ENCODE measurements around the gene CTIF.

The CTIF gene

DNA sequence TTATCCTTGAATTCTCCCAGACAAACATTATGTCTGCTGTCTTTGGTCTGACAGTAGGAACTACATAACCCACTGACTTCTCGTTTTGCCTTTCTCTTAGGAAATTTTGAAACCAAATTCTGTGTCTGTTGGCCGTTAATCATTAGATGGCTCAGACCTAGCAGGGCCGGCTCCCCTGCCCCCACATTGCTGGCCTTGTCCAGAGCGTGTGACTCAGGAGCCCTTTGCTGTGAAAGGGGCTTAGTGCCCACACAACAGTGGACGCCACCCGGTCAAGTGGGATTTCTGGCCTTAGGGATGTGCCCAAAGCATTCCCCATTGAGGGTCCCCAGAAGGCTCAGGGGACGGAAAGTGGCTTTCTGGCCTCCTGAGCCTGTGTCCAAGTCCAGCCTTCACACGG is 137.5 kb downstream of the CTIF start:
- DNase-seq (ENCODE audit: low read depth): no peak
- H3K4me3 ChIP-seq (ENCODE audit: low read depth, low read length): no peak overlapping the region
- TF ChIP-seq, protein P1, sequence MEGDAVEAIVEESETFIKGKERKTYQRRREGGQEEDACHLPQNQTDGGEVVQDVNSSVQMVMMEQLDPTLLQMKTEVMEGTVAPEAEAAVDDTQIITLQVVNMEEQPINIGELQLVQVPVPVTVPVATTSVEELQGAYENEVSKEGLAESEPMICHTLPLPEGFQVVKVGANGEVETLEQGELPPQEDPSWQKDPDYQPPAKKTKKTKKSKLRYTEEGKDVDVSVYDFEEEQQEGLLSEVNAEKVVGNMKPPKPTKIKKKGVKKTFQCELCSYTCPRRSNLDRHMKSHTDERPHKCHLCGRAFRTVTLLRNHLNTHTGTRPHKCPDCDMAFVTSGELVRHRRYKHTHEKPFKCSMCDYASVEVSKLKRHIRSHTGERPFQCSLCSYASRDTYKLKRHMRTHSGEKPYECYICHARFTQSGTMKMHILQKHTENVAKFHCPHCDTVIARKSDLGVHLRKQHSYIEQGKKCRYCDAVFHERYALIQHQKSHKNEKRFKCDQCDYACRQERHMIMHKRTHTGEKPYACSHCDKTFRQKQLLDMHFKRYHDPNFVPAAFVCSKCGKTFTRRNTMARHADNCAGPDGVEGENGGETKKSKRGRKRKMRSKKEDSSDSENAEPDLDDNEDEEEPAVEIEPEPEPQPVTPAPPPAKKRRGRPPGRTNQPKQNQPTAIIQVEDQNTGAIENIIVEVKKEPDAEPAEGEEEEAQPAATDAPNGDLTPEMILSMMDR (IDR thresholded peaks at IDR 0.05; ENCODE audit: insufficient read depth, low read depth, low read length, missing control alignments): no peak

DNA sequence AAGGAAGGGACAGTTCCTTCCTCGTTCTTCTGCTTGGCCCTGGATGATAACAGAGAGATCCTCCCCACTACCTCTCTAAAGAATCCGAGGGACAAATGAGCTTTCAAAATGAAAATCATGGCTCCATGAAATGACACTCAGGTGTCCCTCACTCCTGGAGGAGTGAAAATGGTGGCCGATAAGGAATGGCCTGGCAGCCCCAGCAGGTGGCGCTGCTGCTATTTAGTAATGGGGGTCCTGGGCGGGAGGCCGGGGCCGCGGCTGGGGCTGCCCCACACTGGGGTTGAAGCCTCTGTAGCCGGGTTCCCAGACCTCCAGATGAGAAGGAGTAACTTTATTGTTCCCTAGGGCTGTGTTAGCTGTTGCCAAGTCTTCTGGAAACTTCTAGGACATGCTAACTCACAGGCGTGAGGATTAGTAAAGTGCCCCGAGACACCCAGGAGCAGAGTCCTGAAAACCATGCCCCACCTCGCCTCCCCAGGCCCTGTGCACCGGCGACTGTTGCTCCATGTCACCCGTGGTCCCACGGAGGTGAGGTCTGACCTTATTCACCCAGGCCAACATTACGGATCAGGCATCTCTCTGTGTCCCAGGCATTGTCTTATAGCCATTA is 138.0 kb downstream of the CTIF start:
- no peak overlapping the region for H3K4me3 ChIP-seq (ENCODE audit: low read depth, low read length)
- peak; percentile 73 for DNase-seq (ENCODE audit: low read depth)
- TF ChIP-seq, protein P1 (IDR thresholded peaks at IDR 0.05; ENCODE audit: insufficient read depth, low read depth, low read length, missing control alignments): peak; percentile 76

DNA sequence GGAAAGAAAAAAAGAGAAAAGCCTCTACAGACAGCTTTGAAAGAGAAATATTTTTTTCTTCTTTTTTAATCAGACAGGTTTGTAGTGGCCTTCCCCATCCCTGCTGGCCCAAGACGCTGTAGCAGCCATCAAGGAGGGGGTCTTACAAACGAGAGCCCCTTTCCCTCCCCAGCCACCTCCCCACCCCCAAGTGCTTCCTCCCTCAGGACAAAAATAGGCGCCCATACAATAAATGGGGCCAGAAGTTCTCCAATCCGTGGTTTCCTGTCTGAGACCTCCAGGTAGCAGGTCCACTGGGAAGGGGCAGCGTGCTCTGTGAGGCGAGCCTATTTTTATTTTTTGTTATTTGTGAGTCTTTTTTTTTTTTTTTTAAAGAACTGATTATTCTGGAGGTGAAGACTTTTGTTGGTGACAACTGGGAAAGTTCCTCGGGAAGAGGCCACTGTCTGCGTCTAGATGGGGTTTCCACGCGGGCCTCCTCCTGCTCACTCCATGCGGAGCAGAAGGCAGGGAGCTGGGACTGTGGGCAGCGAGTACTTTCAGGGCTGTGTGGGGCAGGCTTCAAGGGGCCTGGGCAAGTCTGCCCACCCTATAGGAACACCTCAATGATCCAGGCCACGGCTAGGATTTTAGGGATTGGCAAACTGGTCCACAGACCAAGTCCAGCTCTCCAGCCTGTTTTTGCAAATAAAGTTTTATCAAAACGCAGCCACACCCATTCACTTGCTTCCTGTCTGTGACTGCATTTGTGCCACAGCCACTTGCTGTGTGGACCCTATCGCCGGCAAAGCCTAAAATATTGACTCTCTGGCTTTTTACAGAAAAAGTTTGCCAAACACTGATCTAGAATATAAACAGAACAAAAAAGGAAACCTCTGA is 139.6 kb downstream of the CTIF start:
- DNase-seq (ENCODE audit: low read depth): no peak
- TF ChIP-seq, protein P1 (IDR thresholded peaks at IDR 0.05; ENCODE audit: insufficient read depth, low read depth, low read length, missing control alignments): no peak

DNA sequence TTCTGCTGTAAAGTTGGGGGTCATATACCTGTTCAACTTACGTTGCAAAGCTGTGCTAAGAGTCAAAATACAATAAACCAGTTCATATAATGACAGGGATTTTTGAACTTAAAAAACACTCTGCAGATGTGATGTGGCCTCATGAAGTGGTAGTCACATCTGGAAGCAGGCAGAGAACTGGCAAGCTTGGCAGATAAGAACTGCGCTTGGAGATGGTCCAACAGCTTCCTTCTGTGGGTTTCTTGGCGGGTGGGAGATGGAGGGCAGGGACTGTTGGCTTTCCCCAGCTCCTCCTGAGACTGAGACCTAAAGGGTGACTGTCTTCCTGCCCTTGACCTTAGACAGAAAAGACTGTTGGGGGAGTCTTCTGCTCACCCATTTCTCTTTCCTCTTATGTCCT is 140.4 kb downstream of the CTIF start:
- no peak overlapping the region for H3K4me3 ChIP-seq (ENCODE audit: low read depth, low read length)
- TF ChIP-seq, protein P1 (IDR thresholded peaks at IDR 0.05; ENCODE audit: insufficient read depth, low read depth, low read length, missing control alignments): no peak
- no peak for DNase-seq (ENCODE audit: low read depth)

More for the DNA sequence above, 139.6 kb downstream of the CTIF start:
- H3K4me3 ChIP-seq (ENCODE audit: low read depth, low read length): no peak overlapping the region

DNA sequence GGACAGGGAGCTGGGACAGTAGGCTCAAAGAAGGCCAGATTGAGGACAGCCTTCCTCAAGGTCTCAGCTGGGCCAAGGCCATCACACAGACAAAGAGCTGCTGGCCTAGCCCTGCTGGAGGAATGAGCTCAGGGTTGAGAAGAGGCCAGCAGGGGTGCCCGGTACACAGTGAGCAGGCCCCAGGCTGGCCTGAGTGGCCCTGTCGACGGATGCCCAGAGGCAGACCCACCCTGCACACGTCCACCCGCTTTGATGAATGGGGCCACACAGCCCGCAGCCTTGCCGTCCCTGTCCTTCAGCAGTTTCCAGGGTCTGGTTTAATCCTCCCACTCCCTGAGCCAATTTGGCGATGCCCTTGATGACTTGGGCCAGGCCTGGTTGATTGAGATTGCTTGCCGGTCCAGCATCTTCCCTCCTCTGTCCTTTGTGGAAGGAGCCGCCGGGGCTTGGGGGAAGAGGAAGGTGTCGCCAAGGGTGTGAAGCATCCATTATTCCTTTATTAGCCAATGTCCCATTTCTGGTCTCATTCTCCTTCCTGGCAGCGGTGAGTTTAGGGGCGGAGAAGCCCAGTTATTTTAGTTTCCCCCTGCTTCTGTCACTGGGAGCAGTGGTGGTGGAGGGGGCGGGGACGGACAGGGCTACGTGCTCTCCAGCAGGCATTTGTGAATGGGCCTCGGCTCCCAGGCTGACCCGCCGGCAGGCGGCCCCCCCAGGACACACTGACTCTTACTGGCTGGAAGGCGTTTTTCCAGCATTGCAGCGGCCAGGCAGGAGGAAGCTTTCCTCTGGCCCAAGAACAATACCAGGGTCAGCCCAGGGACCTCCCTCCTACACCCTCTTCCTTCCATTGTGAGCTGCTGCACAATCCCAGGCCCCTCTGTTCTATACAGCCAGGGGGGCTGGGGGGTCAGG is 141.8 kb downstream of the CTIF start:
- TF ChIP-seq, protein P1 (IDR thresholded peaks at IDR 0.05; ENCODE audit: insufficient read depth, low read depth, low read length, missing control alignments): no peak
- DNase-seq (ENCODE audit: low read depth): no peak
- H3K4me3 ChIP-seq (ENCODE audit: low read depth, low read length): no peak overlapping the region

DNA sequence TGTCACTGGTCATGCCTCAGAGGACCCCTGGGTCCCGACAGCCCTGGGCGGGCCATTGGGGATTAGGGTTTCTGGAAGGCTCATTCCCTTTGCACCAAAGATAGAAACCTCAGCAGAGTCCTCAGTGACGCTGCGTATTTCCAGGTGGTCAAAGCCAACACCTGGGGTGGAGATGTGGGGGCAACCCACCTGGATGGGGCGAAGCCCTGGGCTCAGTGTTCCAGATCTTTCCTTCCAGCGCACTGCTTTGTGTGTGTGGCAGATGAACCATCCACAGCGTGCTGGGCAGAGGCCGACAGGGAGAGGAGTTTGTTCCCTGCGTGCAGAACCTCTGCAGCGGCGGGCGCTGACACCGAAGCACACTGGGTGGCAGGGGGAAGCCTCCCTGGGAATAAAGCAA is 143.9 kb downstream of the CTIF start:
- no peak for DNase-seq (ENCODE audit: low read depth)
- no peak overlapping the region for H3K4me3 ChIP-seq (ENCODE audit: low read depth, low read length)
- TF ChIP-seq, protein P1 (IDR thresholded peaks at IDR 0.05; ENCODE audit: insufficient read depth, low read depth, low read length, missing control alignments): no peak
